ENCODE data around the gene A3GALT2. TPM values are rescaled to one million over a fixed set of nuclear protein-coding genes. Genes with fewer than 3 reads are reported as not detected.

Gene A3GALT2
- total RNA-seq, 1 donor from 2014 or later: 0.29 TPM

DNA sequence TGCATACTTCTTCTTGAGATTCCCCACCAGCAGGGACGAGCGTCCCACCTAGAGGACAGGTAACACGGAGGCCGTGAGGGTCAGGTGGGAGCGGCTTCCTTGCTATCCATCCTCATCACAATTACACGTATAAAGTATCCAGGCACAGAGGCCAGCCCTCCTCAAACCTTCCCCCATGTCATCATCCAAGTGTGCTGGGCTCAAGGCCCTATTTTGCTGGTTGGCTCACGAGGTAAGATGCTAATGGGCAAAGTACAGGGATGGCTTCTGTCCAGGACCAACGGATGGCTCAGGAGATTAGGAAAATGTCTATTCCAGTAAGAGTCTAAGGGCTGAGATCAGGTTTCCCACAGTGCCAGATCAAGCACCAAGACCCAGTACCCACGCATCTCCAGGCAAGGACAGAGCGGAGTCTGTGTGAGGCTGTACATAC, 11.5 kb upstream of the A3GALT2 start:
- no peak overlapping the region for H3K27ac Mint-ChIP-seq
- no peaks in the 10 kb centered on the region for H3K27me3 Mint-ChIP-seq
- peaks cover 25% of the 10 kb centered on the region for H3K4me1 Mint-ChIP-seq (ENCODE audit: low read depth)
- TF ChIP-seq, protein P1, sequence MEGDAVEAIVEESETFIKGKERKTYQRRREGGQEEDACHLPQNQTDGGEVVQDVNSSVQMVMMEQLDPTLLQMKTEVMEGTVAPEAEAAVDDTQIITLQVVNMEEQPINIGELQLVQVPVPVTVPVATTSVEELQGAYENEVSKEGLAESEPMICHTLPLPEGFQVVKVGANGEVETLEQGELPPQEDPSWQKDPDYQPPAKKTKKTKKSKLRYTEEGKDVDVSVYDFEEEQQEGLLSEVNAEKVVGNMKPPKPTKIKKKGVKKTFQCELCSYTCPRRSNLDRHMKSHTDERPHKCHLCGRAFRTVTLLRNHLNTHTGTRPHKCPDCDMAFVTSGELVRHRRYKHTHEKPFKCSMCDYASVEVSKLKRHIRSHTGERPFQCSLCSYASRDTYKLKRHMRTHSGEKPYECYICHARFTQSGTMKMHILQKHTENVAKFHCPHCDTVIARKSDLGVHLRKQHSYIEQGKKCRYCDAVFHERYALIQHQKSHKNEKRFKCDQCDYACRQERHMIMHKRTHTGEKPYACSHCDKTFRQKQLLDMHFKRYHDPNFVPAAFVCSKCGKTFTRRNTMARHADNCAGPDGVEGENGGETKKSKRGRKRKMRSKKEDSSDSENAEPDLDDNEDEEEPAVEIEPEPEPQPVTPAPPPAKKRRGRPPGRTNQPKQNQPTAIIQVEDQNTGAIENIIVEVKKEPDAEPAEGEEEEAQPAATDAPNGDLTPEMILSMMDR (IDR thresholded peaks at IDR 0.05; ENCODE audit: unreplicated experiment): no peak
- DNase-seq (ENCODE audit: low spot score, unreplicated experiment): no peak
- peaks cover 36% of the 10 kb centered on the region for H3K36me3 Mint-ChIP-seq (ENCODE audit: insufficient read depth)
- no peaks in the 10 kb centered on the region for H3K9me3 Mint-ChIP-seq (ENCODE audit: low read depth)
- no peak overlapping the region for H3K4me3 Mint-ChIP-seq (ENCODE audit: low read depth)

DNA sequence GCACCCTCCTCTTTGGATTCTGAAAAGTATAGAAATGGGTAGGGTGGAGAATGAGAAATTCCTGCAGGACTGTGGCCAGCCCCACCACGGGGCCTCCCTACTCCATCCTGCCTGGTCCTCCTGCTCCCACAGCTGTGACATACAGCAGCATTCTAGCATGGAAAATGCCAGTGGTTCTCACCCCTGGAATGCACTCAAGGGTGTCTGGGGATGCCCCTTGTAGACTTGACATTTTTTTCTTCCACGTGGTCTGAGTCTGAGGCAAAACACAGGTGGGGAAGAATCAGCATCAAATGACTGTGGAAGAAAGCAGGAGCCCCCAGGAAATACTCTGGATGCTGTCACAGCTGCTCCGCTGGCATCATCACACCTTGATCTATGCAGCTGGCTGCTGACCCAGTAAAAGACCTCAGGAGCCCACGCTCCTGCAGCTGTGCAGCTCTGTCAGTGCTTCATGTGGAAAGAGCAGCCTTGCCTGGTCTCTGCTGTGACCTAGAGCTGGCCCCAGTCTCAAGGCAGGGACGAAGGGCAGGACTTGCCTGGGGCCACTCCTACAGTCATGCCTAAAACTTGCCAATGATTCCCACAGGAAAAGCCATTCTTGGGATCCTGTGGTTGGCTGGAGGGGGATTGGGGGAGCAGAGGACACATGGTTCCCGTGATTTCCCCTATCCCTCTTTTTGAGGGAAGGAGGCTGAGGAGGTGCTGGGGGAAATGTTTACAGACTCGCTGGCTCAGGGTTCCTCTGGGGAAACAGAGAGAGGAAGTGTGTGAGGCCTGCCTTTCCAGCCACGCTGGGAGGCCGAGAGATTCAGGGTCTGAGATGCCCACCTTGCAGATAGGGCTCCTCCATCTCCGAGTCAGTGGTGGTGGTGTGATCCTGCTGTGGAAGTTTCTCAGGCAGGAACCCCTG, 10.8 kb upstream of the A3GALT2 start:
- H3K27ac Mint-ChIP-seq: no peak overlapping the region

DNA sequence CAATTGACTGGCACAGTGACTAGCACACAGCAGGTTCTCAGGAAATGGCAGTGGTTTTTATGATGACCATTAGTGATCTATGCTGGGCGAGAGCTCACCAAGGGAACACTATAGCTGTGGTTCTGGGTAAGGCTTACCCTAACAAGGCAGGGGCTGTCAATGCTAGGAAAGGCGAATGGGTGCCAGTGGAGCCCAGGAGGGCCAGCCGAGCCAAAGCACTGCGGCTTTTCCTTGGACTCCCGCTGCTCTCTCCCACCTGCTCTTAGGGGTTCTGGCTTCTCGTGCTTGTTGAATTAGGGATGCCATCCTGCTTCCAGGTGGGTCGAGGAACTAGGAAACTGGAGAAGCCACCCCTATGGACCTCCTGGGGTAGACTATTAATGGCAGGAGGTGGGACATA, 10.0 kb upstream of the A3GALT2 start:
- H3K27me3 Mint-ChIP-seq: no peaks in the 10 kb centered on the region
- H3K4me3 Mint-ChIP-seq (ENCODE audit: low read depth): no peak overlapping the region
- H3K9me3 Mint-ChIP-seq (ENCODE audit: low read depth): no peaks in the 10 kb centered on the region
- no peak overlapping the region for H3K27ac Mint-ChIP-seq
- no peak for DNase-seq (ENCODE audit: low spot score, unreplicated experiment)
- TF ChIP-seq, protein P1 (IDR thresholded peaks at IDR 0.05; ENCODE audit: unreplicated experiment): no peak
- peaks cover 42% of the 10 kb centered on the region for H3K36me3 Mint-ChIP-seq (ENCODE audit: insufficient read depth)
- H3K4me1 Mint-ChIP-seq (ENCODE audit: low read depth): peaks cover 15% of the 10 kb centered on the region

More for the DNA sequence above, 10.8 kb upstream of the A3GALT2 start:
- TF ChIP-seq, protein P1 (IDR thresholded peaks at IDR 0.05; ENCODE audit: unreplicated experiment): no peak
- peaks cover 40% of the 10 kb centered on the region for H3K36me3 Mint-ChIP-seq (ENCODE audit: insufficient read depth)
- H3K4me3 Mint-ChIP-seq (ENCODE audit: low read depth): no peak overlapping the region
- no peak for DNase-seq (ENCODE audit: low spot score, unreplicated experiment)
- H3K4me1 Mint-ChIP-seq (ENCODE audit: low read depth): peaks cover 20% of the 10 kb centered on the region
- no peaks in the 10 kb centered on the region for H3K27me3 Mint-ChIP-seq
- H3K9me3 Mint-ChIP-seq (ENCODE audit: low read depth): no peaks in the 10 kb centered on the region

DNA sequence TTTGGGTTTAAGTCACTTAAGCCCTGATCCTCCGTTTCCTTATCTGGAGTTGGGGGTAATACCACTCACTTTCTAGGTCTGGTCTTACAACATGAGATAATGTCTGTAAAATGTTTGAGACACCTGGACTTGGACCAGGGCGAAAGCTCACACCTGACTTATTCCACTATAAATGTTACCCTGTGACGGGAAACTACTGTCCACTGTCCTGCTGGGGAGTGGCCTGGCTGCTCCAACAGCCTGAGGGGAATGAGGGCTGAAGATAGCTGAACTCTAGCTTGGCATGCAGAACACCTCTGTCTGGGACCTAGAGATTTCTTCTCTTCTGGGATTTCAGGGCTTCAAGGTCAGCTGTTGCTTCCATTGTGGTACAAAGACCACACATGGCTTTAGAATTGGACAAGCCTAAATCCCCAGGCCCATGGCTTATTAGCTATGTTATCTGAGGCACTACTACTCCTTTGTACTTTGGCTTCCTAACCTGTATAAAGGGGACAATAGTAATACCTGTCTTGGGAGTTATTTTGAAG, 9.5 kb upstream of the A3GALT2 start:
- no peaks in the 10 kb centered on the region for H3K27me3 Mint-ChIP-seq
- no peak overlapping the region for H3K27ac Mint-ChIP-seq
- TF ChIP-seq, protein P1 (IDR thresholded peaks at IDR 0.05; ENCODE audit: unreplicated experiment): no peak
- DNase-seq (ENCODE audit: low spot score, unreplicated experiment): no peak
- H3K36me3 Mint-ChIP-seq (ENCODE audit: insufficient read depth): peaks cover 46% of the 10 kb centered on the region
- H3K9me3 Mint-ChIP-seq (ENCODE audit: low read depth): no peaks in the 10 kb centered on the region
- H3K4me3 Mint-ChIP-seq (ENCODE audit: low read depth): no peak overlapping the region
- H3K4me1 Mint-ChIP-seq (ENCODE audit: low read depth): peaks cover 15% of the 10 kb centered on the region

DNA sequence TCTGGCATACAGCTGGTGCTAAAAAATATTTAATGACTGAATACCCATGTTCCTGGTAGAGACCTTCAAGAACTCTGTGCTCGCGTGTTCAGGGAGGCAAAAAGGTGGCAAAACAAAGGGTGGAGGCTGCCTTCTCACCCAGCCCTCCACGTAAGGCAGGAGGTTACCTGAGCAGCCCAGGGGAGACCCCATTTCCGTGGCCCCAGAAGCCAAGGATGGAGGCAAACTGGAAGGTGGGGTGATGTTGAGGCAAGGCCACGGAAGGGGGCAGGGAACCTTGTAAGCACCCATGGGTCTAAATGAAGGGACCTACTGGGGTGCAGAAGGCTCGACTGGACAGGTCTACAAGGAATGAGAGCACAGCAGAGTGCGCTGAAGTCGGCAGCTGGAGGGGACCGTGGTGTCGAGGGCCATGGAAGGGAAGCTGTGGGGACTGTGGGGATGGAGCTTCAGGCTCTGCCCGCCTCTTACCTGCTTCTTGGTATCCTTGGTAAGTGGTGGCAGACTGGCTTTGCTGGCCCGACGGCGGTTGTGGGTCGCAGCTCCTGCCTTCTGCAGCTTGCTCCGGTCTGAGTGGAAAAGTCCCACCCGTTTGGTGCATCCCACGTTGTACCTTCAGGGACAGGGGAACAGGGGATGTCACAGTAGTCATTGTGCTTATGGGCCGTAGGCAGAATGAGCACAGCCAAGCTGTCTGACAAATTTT, 8.9 kb upstream of the A3GALT2 start:
- TF ChIP-seq, protein P1 (IDR thresholded peaks at IDR 0.05; ENCODE audit: unreplicated experiment): no peak
- no peaks in the 10 kb centered on the region for H3K27me3 Mint-ChIP-seq
- no peak for DNase-seq (ENCODE audit: low spot score, unreplicated experiment)
- H3K4me3 Mint-ChIP-seq (ENCODE audit: low read depth): no peak overlapping the region
- H3K27ac Mint-ChIP-seq: no peak overlapping the region
- H3K9me3 Mint-ChIP-seq (ENCODE audit: low read depth): no peaks in the 10 kb centered on the region
- peaks cover 48% of the 10 kb centered on the region for H3K36me3 Mint-ChIP-seq (ENCODE audit: insufficient read depth)
- peaks cover 10% of the 10 kb centered on the region for H3K4me1 Mint-ChIP-seq (ENCODE audit: low read depth)
